Brain microvascular endothelial cell (primary cell): ENCODE measurements around the gene ASB12.

Experiments
- DNase-seq: peaks from one replicate; pipeline ENCODE4 v3.0.0-alpha.2; 2020
- H3K27ac ChIP-seq: fragments of 250-450 bp; sonication (Bioruptor Pico); 2 replicates; pipeline ENCODE4 v1.5.1; 2020; ENCODE audit warnings: mild to moderate bottlenecking, moderate library complexity
- H3K27me3 ChIP-seq: fragments of 250-450 bp; sonication (Bioruptor Pico); replicated peaks from 2 replicates; pipeline ENCODE4 v1.5.1; 2020; ENCODE audit warnings: mild to moderate bottlenecking
- H3K36me3 ChIP-seq: fragments of 250-450 bp; sonication (Bioruptor Pico); replicated peaks from 2 replicates; pipeline ENCODE4 v1.5.1; 2020; ENCODE audit warnings: mild to moderate bottlenecking
- H3K4me3 ChIP-seq: 2 replicates; pipeline ENCODE4 v1.5.1; 2011; ENCODE audit warnings: low read depth, mild to moderate bottlenecking, control low read depth, low read length, moderate library complexity
- in situ Hi-C: cut with HindIII; loops from 2 replicates; pipeline ENCODE4 v1.10.0; 2017; ENCODE audit warnings: low sequenced_read_pairs, low pct_ligation_motif_present
- TF ChIP-seq, protein P1 (sequence below): IDR thresholded peaks from 2 replicates; pipeline ENCODE4 v1.5.1; 2011; ENCODE audit warnings: low read depth, mild to moderate bottlenecking, moderate library complexity, low read length, control low read depth, inconsistent platforms; ENCODE audit errors: missing control alignments

Gene ASB12

DNA sequence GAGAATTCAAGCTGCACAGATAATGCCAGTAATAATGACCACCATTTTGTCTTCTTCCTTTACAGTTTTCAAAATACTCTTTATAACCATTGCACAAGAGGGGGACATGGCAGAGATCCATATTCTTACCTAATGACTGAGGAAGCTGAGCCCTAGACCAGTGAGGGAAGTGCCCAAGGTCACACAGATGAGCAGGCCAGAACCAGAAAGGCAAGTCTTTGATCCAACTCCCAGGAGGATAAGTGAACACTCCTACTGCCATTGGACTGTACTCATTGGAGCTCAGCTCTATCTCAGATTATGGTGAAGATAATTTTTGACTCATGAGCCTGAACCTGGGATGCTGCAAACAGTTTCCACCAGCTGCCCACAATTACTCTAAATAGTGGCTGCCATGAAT lies 53.5 kb downstream of the ASB12 start:
- in situ Hi-C loops, result no loop called here
- no peak overlapping the region for H3K4me3 ChIP-seq
- H3K27me3 ChIP-seq, result no peaks in the 10 kb centered on the region
- TF ChIP-seq, protein P1, sequence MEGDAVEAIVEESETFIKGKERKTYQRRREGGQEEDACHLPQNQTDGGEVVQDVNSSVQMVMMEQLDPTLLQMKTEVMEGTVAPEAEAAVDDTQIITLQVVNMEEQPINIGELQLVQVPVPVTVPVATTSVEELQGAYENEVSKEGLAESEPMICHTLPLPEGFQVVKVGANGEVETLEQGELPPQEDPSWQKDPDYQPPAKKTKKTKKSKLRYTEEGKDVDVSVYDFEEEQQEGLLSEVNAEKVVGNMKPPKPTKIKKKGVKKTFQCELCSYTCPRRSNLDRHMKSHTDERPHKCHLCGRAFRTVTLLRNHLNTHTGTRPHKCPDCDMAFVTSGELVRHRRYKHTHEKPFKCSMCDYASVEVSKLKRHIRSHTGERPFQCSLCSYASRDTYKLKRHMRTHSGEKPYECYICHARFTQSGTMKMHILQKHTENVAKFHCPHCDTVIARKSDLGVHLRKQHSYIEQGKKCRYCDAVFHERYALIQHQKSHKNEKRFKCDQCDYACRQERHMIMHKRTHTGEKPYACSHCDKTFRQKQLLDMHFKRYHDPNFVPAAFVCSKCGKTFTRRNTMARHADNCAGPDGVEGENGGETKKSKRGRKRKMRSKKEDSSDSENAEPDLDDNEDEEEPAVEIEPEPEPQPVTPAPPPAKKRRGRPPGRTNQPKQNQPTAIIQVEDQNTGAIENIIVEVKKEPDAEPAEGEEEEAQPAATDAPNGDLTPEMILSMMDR, result no peak
- no peak overlapping the region for H3K27ac ChIP-seq
- no peak for DNase-seq
- no peaks in the 10 kb centered on the region for H3K36me3 ChIP-seq
